ENCODE results near the gene ITPRIP. TPM values are rescaled to one million over a fixed set of nuclear protein-coding genes. Genes with fewer than 3 reads are reported as not detected.

Gene ITPRIP
- total RNA-seq, 1 donor from 2014 or later: 14.5 TPM

- TF ChIP-seq, protein P1, sequence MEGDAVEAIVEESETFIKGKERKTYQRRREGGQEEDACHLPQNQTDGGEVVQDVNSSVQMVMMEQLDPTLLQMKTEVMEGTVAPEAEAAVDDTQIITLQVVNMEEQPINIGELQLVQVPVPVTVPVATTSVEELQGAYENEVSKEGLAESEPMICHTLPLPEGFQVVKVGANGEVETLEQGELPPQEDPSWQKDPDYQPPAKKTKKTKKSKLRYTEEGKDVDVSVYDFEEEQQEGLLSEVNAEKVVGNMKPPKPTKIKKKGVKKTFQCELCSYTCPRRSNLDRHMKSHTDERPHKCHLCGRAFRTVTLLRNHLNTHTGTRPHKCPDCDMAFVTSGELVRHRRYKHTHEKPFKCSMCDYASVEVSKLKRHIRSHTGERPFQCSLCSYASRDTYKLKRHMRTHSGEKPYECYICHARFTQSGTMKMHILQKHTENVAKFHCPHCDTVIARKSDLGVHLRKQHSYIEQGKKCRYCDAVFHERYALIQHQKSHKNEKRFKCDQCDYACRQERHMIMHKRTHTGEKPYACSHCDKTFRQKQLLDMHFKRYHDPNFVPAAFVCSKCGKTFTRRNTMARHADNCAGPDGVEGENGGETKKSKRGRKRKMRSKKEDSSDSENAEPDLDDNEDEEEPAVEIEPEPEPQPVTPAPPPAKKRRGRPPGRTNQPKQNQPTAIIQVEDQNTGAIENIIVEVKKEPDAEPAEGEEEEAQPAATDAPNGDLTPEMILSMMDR (IDR thresholded peaks at IDR 0.05): no peak
- Mint-ChIP-seq H3K27ac (ENCODE audit: unreplicated experiment) (no peak overlapping the region), H3K4me1 (ENCODE audit: low read depth) (peaks cover 24% of the 10 kb centered on the region), H3K36me3 (ENCODE audit: low read depth) (no peaks in the 10 kb centered on the region), H3K4me3 (ENCODE audit: unreplicated experiment) (no peak overlapping the region), H3K27me3 (ENCODE audit: low read depth) (peaks cover 13% of the 10 kb centered on the region), H3K9me3 (ENCODE audit: low read depth) (no peaks in the 10 kb centered on the region)
- no peak for DNase-seq (ENCODE audit: low spot score)
Observed at GRCh38 chr10:104293781-104294321, 44.4 kb downstream of the ITPRIP start.

DNA sequence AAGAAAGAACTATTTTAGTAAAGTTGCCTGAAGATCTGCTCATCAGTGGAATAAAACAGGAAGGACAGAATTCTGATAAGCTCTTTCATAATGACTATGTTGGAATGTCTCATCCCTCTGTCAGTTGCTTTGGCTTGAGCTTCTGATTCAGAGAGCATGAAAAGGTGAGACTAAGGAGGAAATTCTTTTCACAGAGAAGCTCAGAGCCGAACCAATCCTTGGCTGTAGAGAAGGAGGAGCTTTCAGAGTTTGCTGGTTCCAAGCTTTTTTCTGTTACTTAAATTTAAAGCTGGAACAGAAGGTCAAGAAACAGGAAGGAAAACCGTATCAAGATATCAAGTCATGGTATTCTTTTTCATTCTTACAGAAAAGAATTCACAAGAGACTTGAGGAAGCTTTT, 45.3 kb downstream of the ITPRIP start:
- TF ChIP-seq, protein P1 (IDR thresholded peaks at IDR 0.05): no peak
- Mint-ChIP-seq H3K9me3 (ENCODE audit: low read depth) (no peaks in the 10 kb centered on the region), H3K4me3 (ENCODE audit: unreplicated experiment) (no peak overlapping the region), H3K4me1 (ENCODE audit: low read depth) (peaks cover 22% of the 10 kb centered on the region), H3K27ac (ENCODE audit: unreplicated experiment) (no peak overlapping the region), H3K36me3 (ENCODE audit: low read depth) (no peaks in the 10 kb centered on the region), H3K27me3 (ENCODE audit: low read depth) (peaks cover 22% of the 10 kb centered on the region)
- DNase-seq (ENCODE audit: low spot score): no peak

- peaks cover 27% of the 10 kb centered on the region for H3K27me3 Mint-ChIP-seq (ENCODE audit: low read depth)
Observed at GRCh38 chr10:104291439-104291951, 46.8 kb downstream of the ITPRIP start.

DNA sequence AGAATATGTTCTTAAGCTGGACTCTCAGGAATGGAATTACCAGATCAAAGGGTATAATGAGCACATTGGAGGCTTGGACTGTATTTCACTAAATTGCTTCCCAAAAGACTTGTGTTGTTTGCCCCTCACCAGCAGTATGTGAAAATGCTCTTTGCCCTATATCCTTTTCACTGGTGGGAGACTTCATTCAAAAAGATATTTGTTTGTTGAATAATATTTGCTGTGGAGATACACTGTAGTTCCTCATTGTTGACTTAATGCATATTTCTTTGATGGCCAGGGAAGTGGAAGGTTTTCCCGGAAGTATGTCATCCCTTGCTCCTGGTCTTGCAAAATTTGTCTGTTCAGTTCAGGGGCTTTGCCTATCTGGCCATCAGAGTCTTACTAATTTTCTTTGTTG, 49.9 kb downstream of the ITPRIP start:
- Mint-ChIP-seq H3K36me3 (ENCODE audit: low read depth) (no peaks in the 10 kb centered on the region), H3K4me3 (ENCODE audit: unreplicated experiment) (no peak overlapping the region), H3K4me1 (ENCODE audit: low read depth) (peaks cover 12% of the 10 kb centered on the region), H3K27ac (ENCODE audit: unreplicated experiment) (no peak overlapping the region), H3K27me3 (ENCODE audit: low read depth) (peaks cover 28% of the 10 kb centered on the region), H3K9me3 (ENCODE audit: low read depth) (no peaks in the 10 kb centered on the region)
- TF ChIP-seq, protein P1 (IDR thresholded peaks at IDR 0.05): no peak
- DNase-seq (ENCODE audit: low spot score): no peak

More at GRCh38 chr10:104291439-104291951, 46.8 kb downstream of the ITPRIP start:
- Mint-ChIP-seq H3K27ac (ENCODE audit: unreplicated experiment) (no peak overlapping the region), H3K36me3 (ENCODE audit: low read depth) (no peaks in the 10 kb centered on the region), H3K4me1 (ENCODE audit: low read depth) (peaks cover 19% of the 10 kb centered on the region), H3K4me3 (ENCODE audit: unreplicated experiment) (no peak overlapping the region), H3K9me3 (ENCODE audit: low read depth) (no peaks in the 10 kb centered on the region)
- DNase-seq (ENCODE audit: low spot score): peak; percentile 94
- TF ChIP-seq, protein P1 (IDR thresholded peaks at IDR 0.05): peak; percentile 99

GRCh38 chr10:104286939-104287338, 51.3 kb downstream of the ITPRIP start:
- Mint-ChIP-seq H3K27ac (ENCODE audit: unreplicated experiment) (no peak overlapping the region), H3K4me1 (ENCODE audit: low read depth) (peaks cover 8% of the 10 kb centered on the region), H3K9me3 (ENCODE audit: low read depth) (no peaks in the 10 kb centered on the region), H3K36me3 (ENCODE audit: low read depth) (no peaks in the 10 kb centered on the region), H3K4me3 (ENCODE audit: unreplicated experiment) (no peak overlapping the region), H3K27me3 (ENCODE audit: low read depth) (peaks cover 32% of the 10 kb centered on the region)
- DNase-seq (ENCODE audit: low spot score): no peak
- TF ChIP-seq, protein P1 (IDR thresholded peaks at IDR 0.05): no peak

All from chondrocyte (in vitro differentiated cells).